HPDE6-E6E7 (cell line): Measurements from ENCODE around the gene SPI1.

Experiments used
- DNase-seq: peaks from one replicate; pipeline ENCODE4 v3.0.0; 2011; ENCODE audit warnings: missing footprints; ENCODE audit errors: extremely low spot score

SPI1 gene

DNA sequence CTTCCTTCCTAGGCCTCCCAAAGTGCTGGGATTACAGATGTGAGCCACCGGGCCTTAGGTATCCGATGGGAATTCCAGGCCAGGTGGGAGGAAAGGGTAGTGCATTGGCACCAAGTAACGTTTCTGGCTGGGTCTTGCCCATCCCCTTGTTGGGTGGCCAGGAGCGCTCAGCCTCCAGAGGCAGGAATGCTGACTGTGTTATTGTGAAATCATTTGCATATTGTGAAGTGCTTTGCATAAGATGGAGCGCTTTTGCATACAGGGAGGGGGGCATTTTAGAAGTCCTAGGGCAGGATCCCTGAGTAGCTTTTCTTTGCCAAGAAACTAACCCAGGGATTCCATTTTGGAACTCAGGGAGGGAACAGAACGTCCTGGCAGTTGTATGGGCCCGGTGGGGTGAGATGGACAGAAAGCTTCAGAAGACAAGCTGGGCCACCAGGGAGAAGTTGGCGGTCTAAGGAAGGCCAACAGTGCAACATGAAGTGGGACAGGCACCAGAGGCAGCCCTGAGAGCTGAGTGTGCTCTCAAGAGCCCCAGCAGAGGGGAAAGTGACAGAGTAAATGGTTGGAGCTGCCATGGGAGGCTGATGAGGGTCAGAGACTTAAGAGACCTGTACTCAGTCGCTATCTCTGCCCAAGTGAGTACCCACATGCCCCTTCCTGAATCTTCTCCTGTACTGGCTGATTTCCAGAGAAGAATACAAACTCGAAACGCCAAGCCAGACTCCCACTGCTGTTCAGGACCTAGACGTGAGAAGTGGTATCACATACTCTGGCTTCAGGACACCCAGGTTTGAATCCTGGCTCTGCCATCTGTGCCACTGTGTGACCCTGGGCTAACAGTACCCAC is 28.8 kb upstream of the SPI1 start:
- no peak for DNase-seq

- no peak for DNase-seq
Observed at GRCh38 chr11:47403571-47403970, 25.2 kb upstream of the SPI1 start.

- no peak for DNase-seq
Observed at GRCh38 chr11:47403135-47403534, 24.8 kb upstream of the SPI1 start.

DNA sequence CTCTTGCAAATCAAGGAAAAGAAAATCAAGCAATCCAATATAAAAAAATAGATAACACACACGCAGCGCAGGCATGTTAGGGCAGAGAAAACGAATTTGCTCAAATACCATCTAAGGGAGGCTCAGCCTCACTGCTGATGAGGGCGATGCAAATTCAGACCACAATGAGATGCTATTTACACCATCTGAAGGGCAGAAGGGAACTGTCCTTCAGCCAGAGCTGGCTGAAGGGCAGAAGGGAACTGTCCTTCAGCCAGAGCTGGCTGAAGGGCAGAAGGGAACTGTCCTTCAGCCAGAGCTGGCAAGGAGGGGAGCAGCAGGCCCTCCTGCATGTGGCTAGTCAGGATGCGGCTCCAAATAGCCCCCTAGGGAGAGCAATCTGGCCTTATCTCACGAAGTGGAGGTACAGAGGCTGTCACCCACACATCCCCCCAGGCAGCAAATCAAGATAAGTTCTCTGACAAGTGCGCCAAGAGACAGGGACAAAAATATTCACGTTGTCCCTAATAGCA is 22.5 kb upstream of the SPI1 start:
- DNase-seq: no peak

DNA sequence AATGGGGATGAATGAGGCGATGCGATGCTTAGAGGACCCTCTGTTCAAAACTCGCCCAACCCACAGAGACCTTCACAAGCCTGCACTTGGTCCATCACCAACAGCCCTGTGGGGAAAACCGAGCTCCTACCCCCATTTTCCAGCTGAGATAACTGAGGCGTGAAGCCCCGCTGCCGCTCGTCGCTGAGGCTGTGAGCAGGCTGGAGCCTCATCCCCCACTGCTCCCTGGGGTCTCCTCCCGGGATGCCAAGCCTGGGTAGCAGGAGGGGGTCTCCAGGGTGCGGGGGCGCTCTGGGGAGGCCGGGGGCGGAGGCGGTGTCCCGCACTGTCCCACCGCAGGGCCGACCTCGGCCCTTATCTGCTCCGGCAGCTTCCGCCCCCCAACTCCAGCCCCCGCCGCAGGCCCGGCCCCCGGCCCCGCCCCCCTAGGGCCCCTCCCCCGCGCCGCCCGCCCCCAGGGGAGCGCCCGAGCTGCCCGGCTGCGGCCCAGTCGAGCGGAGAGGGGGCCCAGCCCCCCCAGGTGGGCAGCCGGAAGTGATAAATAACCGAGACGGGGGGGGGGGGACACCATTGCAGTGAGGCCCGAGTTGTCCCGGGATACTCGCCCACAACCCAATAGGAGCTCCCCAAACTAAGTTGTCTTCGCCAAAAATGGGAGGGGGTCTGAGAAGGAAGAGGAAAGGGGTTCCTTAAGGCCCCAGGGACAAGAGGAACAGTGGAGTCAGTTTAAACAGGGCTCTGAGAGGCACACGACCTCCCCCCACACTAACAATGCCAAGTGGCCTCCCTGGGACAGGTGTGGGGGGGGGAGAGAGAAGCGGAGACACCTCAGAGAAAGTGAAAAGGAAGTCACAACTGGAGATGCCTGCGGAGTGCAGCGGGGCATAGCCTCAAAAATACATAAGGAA is 21.8 kb upstream of the SPI1 start:
- DNase-seq: no peak

DNA sequence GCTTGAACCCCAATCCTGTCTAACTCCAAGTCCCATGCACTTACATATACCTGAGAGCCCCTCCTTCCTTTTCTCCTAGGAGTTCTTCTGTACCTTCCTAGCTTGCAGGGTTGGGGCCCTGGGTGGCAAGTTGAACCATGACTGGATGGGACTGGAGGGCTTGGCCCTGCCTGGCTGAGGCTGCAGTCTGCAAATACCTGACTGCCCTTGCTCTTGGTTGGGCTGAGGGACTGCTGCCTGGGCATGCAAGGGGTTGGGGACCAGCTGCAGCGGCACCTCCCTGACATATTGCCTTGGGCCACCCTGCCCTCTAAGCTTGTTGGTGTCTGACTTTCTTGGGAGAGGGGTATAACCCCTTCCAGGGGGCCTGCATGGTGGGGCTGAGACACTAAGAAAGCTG is 20.2 kb upstream of the SPI1 start:
- no peak for DNase-seq

GRCh38 chr11:47398011-47398410 is 19.7 kb upstream of the SPI1 start:
- DNase-seq: no peak

DNA sequence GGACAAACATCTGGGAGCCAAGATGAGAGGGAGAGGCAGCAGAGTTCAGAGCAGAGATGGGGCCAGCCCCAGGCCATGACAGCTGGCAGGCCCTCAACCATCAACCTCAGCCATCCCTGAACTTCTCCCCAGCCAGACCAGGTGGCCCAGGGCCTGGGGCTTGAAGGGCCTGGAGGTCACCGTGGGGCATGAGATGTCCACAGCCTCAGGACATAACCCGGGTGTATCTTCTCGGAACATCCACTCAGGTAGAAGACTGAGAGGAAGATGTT is 17.6 kb upstream of the SPI1 start:
- no peak for DNase-seq

- DNase-seq: no peak
Observed at GRCh38 chr11:47395223-47396048, 17.1 kb upstream of the SPI1 start.

DNA sequence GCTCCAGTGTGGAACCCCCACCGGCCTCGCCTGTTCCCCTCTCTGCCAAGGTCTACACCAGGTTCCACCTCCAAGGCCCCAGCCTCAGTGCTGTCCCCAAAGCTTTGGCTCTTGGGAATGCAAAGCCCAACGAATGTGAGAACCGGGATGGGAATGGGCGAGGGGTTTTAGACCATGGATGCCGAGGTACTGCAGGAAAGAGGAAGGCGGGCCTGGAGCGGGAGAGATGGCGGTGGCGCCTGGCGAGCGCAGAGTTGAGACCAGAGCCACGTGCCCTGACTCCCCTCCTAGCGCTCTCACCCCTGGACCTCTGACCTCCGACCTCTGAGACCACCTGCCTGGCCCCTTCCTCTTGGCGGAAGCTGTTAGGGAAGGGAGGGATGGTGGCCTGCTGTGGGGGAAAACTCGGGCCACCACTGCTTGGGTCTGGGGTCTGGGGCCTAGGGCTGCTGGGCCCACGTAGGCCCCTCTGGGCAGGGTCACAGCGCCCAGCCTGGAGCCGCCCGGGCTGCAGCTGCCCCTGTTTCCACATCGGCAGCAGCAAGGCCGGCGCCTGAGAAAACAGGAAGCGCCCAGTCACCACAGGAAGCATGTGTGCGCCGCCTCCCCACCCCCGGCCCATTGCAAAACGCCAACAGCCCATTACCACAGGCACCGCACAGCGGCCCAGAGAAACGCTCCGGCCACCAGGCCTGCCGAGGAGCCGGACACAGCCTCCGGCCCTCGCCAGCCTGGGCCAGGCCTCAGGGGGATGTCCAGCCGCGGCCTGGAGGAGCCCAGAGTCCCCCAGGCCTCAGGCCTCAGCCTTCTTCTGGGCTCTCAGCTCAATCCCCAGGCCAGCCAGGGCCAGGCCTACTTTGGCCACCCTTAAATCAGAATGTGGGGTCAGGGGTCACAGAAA is 16.2 kb upstream of the SPI1 start:
- DNase-seq: no peak

- DNase-seq: no peak
Observed at GRCh38 chr11:47394050-47394321, 15.6 kb upstream of the SPI1 start.

- no peak for DNase-seq
Observed at GRCh38 chr11:47393163-47394049, 15.1 kb upstream of the SPI1 start.

GRCh38 chr11:47392546-47393162 is 14.3 kb upstream of the SPI1 start:
- DNase-seq: no peak

GRCh38 chr11:47391711-47392432 is 13.5 kb upstream of the SPI1 start:
- no peak for DNase-seq

DNA sequence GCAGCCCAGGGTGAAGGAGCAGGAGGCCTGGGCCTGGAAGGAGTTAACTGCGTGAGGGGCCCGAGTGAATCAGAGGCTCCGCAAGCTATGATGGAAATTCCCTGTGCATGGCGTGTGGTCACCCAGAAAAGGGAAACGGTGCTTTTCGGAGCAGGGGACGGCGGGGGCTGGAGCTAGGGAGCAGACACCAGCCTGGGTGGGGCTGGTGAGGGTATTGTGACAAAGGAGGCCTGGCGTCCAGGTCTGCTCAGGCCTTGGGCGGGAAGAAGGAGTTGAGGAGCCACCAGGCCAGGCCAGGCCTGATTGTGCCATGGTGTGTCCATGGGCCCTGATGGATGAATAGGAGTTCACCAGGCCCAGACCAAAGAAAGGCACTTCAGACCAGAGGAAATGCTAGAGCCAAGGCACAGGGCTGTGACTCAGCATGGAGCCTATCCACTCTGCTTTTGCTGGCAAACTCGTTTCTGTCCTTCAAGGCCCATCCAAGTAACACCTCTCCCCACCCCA is 12.8 kb upstream of the SPI1 start:
- no peak for DNase-seq

DNA sequence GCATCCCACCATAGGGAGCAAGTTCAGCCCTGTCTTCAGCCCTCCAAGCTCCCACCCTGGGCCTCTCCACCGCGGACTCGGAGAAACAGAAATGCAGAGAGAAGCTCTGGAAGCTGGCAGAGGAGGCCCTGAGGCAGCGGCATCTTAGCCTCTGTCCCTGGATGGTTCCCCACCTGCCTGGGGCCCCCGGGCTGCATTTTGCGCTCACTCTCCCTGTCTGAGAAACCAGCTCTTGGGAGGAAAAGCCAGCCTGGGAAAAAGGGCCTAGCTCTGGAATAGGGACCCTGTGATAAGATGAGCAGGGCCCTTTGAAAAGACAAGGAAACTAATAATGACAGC is 12.0 kb upstream of the SPI1 start:
- DNase-seq: no peak

GRCh38 chr11:47389577-47390421 is 11.5 kb upstream of the SPI1 start:
- no peak for DNase-seq
